Hepatocyte (in vitro differentiated cells): ENCODE measurements around the gene C9orf152. TPM values are rescaled to one million over a fixed set of nuclear protein-coding genes. Genes with fewer than 3 reads are reported as not detected.

Experiments used
- DNase-seq: peaks from one replicate; pipeline ENCODE4 v3.0.0-alpha.2; 2016; ENCODE audit warnings: low spot score
- H2AFZ ChIP-seq: fragments of 200-600 bp; sonication (generic); 2 replicates; pipeline ENCODE4 v1.6.0; 2016; ENCODE audit warnings: antibody characterized with exemption, mild to moderate bottlenecking
- H3K27ac ChIP-seq: fragments of 200-600 bp; sonication (generic); 2 replicates; pipeline ENCODE4 v1.5.1; 2016; ENCODE audit warnings: mild to moderate bottlenecking
- H3K27me3 ChIP-seq: fragments of 200-600 bp; sonication (generic); 2 replicates; pipeline ENCODE4 v1.6.1; 2016
- H3K36me3 ChIP-seq: fragments of 200-600 bp; sonication (generic); replicated peaks from 2 replicates; pipeline ENCODE4 v1.5.1; 2016; ENCODE audit warnings: low read depth; ENCODE audit not compliant: insufficient read depth
- H3K4me1 ChIP-seq: fragments of 200-600 bp; sonication (generic); 2 replicates; pipeline ENCODE4 v1.5.1; 2016; ENCODE audit warnings: mild to moderate bottlenecking, moderate library complexity; ENCODE audit not compliant: insufficient read depth
- H3K4me2 ChIP-seq: fragments of 200-600 bp; sonication (generic); 2 replicates; pipeline ENCODE4 v1.6.0; 2016
- H3K4me3 ChIP-seq: fragments of 200-600 bp; sonication (generic); 2 replicates; pipeline ENCODE4 v1.5.1; 2016; ENCODE audit warnings: mild to moderate bottlenecking
- H3K79me2 ChIP-seq: fragments of 200-600 bp; sonication (generic); 2 replicates; pipeline ENCODE4 v1.6.0; 2017; ENCODE audit warnings: mild to moderate bottlenecking
- H3K9me2 ChIP-seq: fragments of 200-600 bp; sonication (generic); replicated peaks from 2 replicates; pipeline ENCODE4 v1.6.0; 2017; ENCODE audit warnings: mild to moderate bottlenecking; ENCODE audit not compliant: insufficient read depth
- H3K9me3 ChIP-seq: fragments of 200-600 bp; sonication (generic); 2 replicates; pipeline ENCODE4 v1.5.1; 2016; ENCODE audit warnings: low read depth, mild to moderate bottlenecking
- H4K20me1 ChIP-seq: fragments of 200-600 bp; sonication (generic); 2 replicates; pipeline ENCODE4 v1.6.0; 2016; ENCODE audit warnings: mild to moderate bottlenecking; ENCODE audit not compliant: insufficient read depth, poor library complexity, severe bottlenecking
- EZH2 ChIP-seq: fragments of 200-600 bp; sonication (generic); IDR thresholded peaks from 2 replicates; pipeline ENCODE4 v1.6.1; 2016; ENCODE audit warnings: antibody characterized with exemption, mild to moderate bottlenecking, borderline replicate concordance
- EZH2phosphoT487 ChIP-seq: fragments of 200-600 bp; sonication (generic); IDR thresholded peaks from one replicate; pipeline ENCODE4 v1.6.1; 2018; ENCODE audit warnings: antibody characterized with exemption, mild to moderate bottlenecking, low read depth, moderate library complexity; ENCODE audit not compliant: unreplicated experiment, severe bottlenecking
- WGBS: methylation state at CpG from one replicate; pipeline ENCODE4 v1.1.6; 2016; ENCODE audit warnings: low lambda C conversion rate; ENCODE audit errors: missing lambda C conversion rate; 5-methylcytosine and 5-hydroxymethylcytosine counted together
- polyA plus RNA-seq: library from polyadenylated mRNA; unstranded; fragments of >200 nt; fragmentation: Nextera tagmentation; extraction: Ambion mirVana; gene quantifications from 2 replicates; pipeline ENCODE4 v1.2.1, GENCODE V29; 2016
- total RNA-seq: library from RNA; depleted of rRNA; stranded (reverse); fragments of >200 nt; gene quantifications from 2 replicates; pipeline ENCODE4 v1.2.3, GENCODE V29; 2014
- TF ChIP-seq, protein P1 (sequence below): fragments of 200-600 bp; sonication (generic); IDR thresholded peaks from 2 replicates; pipeline ENCODE4 v1.5.1; 2016; ENCODE audit warnings: antibody characterized with exemption, mild to moderate bottlenecking; ENCODE audit not compliant: poor library complexity

C9orf152 gene
- total and polyA plus RNA-seq, 2 experiments from 2014 or later: 0.68 to 1.2 TPM

DNA sequence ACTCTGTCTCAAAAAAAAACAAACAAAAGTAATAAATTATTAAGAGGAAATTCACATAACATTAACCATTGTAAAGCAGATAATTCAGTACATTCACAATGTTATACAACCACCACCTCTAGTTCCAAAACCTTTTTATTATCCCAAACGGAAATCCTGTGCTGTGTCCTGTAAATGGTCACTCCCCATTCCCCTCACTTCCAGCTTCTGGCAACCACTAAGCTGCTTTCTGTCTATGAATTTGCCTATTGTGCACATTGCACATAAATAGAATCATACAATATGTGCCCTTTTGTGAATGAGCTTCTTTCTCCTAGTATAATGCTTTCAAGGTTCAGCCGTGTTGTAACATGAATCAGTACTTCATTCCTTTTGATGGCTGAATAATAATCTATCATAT, 20.8 kb downstream of the C9orf152 start:
- 86% methylated on average over 2 of the region's 2 CpGs for WGBS
- no peaks in the 10 kb centered on the region for H3K79me2 ChIP-seq
- no peaks in the 10 kb centered on the region for H3K27me3 ChIP-seq
- no peak overlapping the region for H3K4me3 ChIP-seq
- no peak for DNase-seq
- peaks cover 8% of the 10 kb centered on the region for H3K4me1 ChIP-seq
- H3K4me2 ChIP-seq: no peak overlapping the region
- H3K9me3 ChIP-seq: no peaks in the 10 kb centered on the region
- no peak overlapping the region for H3K27ac ChIP-seq
- H4K20me1 ChIP-seq: no peaks in the 10 kb centered on the region
- TF ChIP-seq EZH2 (no peak), EZH2phosphoT487 (no peak)
- TF ChIP-seq, protein P1, sequence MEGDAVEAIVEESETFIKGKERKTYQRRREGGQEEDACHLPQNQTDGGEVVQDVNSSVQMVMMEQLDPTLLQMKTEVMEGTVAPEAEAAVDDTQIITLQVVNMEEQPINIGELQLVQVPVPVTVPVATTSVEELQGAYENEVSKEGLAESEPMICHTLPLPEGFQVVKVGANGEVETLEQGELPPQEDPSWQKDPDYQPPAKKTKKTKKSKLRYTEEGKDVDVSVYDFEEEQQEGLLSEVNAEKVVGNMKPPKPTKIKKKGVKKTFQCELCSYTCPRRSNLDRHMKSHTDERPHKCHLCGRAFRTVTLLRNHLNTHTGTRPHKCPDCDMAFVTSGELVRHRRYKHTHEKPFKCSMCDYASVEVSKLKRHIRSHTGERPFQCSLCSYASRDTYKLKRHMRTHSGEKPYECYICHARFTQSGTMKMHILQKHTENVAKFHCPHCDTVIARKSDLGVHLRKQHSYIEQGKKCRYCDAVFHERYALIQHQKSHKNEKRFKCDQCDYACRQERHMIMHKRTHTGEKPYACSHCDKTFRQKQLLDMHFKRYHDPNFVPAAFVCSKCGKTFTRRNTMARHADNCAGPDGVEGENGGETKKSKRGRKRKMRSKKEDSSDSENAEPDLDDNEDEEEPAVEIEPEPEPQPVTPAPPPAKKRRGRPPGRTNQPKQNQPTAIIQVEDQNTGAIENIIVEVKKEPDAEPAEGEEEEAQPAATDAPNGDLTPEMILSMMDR: no peak
- H3K36me3 ChIP-seq: no peaks in the 10 kb centered on the region
- H2AFZ ChIP-seq: no peak overlapping the region
- no peaks in the 10 kb centered on the region for H3K9me2 ChIP-seq

DNA sequence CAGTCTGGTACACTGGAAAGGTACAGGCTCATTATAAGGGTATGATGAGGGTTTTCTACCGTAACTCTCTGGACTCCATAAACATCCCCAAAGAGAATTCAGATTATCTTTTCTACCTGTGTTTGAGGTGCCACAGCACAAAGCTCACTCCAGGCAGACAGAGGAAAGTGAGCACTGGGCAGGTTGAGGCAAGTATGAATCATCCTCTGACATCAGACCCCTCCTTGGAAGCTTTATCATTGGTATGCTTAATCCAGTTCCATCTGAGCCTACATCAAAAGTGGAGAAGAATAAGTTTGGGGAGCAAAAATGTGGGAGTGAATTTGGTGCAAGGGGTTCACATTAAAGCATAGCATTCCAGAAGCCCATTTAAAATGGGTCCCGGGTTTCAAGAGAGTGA, 21.7 kb downstream of the C9orf152 start:
- TF ChIP-seq EZH2phosphoT487: no peak
- TF ChIP-seq EZH2: no peak
- TF ChIP-seq, protein P1: no peak
- WGBS: 97% methylated on average over 2 of the region's 2 CpGs

DNA sequence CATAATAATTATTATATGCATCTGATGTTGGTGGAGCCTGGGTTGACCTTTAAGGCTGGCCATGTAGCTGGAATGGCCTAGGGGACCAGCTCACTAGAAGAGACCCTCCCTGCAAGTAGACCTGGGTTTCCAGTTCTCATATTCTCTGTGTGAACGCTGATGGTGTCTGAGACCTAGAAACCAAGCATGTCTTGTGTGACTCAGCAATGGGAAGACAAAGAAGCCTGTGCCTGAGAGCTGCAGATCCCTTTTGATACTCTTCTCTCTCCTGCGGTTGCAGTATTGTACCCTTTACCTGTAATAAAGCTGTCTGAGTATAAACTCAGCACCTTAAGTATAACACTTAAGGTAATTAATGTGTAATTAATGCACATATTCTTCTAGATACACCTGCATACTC, 22.2 kb downstream of the C9orf152 start:
- Histone ChIP-seq H2AFZ (no peak overlapping the region), H3K4me2 (no peak overlapping the region), H3K27me3 (no peaks in the 10 kb centered on the region), H3K9me3 (no peaks in the 10 kb centered on the region), H3K9me2 (no peaks in the 10 kb centered on the region), H3K27ac (no peak overlapping the region), H3K79me2 (no peaks in the 10 kb centered on the region), H4K20me1 (no peaks in the 10 kb centered on the region), H3K4me3 (no peak overlapping the region), H3K4me1 (peaks cover 8% of the 10 kb centered on the region), H3K36me3 (no peaks in the 10 kb centered on the region)
- WGBS: 91% methylated on average over 2 of the region's 2 CpGs
- no peak for DNase-seq
- TF ChIP-seq, protein P1: no peak
- TF ChIP-seq EZH2phosphoT487: no peak
- no peak for TF ChIP-seq EZH2

More for the DNA sequence above, 21.7 kb downstream of the C9orf152 start:
- H3K27ac ChIP-seq: no peak overlapping the region
- no peaks in the 10 kb centered on the region for H3K27me3 ChIP-seq
- H3K9me3 ChIP-seq: no peaks in the 10 kb centered on the region
- peaks cover 8% of the 10 kb centered on the region for H3K4me1 ChIP-seq
- no peak overlapping the region for H3K4me2 ChIP-seq
- no peaks in the 10 kb centered on the region for H3K36me3 ChIP-seq
- no peaks in the 10 kb centered on the region for H3K79me2 ChIP-seq
- DNase-seq: no peak
- no peak overlapping the region for H3K4me3 ChIP-seq
- no peak overlapping the region for H2AFZ ChIP-seq
- H4K20me1 ChIP-seq: no peaks in the 10 kb centered on the region
- H3K9me2 ChIP-seq: no peaks in the 10 kb centered on the region
